BE2C (cell line): Measurements from ENCODE around the gene STAB2.

Source experiments
- DNase-seq: peaks from one replicate; pipeline ENCODE4 v3.0.0-alpha.2; 2020
- H3K27me3 ChIP-seq: fragments of 250-450 bp; sonication (Bioruptor Pico); 2 replicates; pipeline ENCODE4 v1.5.1; 2020; ENCODE audit warnings: mild to moderate bottlenecking
- H3K36me3 ChIP-seq: fragments of 250-450 bp; sonication (Bioruptor Pico); 2 replicates; pipeline ENCODE4 v1.5.1; 2020; ENCODE audit warnings: mild to moderate bottlenecking
- H3K4me1 ChIP-seq: fragments of 250-450 bp; sonication (Bioruptor Pico); 2 replicates; pipeline ENCODE4 v1.5.1; 2020
- H3K4me3 ChIP-seq: 2 replicates; pipeline ENCODE4 v1.5.1; 2011; ENCODE audit warnings: low read depth, low read length
- H3K9me3 ChIP-seq: fragments of 250-450 bp; sonication (Bioruptor Pico); 2 replicates; pipeline ENCODE4 v1.5.1; 2020
- CTCF ChIP-seq: IDR thresholded peaks from 2 replicates; pipeline ENCODE4 v1.5.1; 2012; ENCODE audit warnings: mild to moderate bottlenecking, low read depth, low read length

The STAB2 gene

DNA sequence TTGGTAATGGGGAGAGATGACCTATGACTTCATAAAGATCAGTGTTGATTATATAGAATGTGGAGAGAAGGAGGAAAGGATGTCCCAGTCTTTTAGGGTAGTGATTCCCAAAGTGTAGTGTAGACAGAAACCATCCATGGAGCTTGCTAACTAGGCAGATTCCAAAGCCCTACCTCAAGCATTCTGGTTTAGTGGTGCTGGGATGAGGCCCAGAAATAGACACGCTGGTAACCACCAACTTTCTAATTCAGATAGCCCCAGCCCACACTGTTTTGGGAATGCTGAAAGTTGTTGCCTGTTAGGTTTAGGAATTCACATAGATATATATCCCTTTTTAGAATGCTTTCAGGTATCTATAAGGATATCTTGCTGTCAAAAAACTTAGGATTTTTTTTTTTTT, 69.2 kb downstream of the STAB2 start:
- H3K9me3 ChIP-seq = no peaks in the 10 kb centered on the region
- H3K4me1 ChIP-seq = no peaks in the 10 kb centered on the region
- no peak for DNase-seq
- H3K4me3 ChIP-seq = no peak overlapping the region
- TF ChIP-seq CTCF = no peak
- no peaks in the 10 kb centered on the region for H3K36me3 ChIP-seq
- peaks cover 27% of the 10 kb centered on the region for H3K27me3 ChIP-seq

GRCh38 chr12:103657331-103657730, 70.3 kb downstream of the STAB2 start:
- H3K9me3 ChIP-seq = no peaks in the 10 kb centered on the region
- no peaks in the 10 kb centered on the region for H3K4me1 ChIP-seq
- no peak for DNase-seq
- H3K36me3 ChIP-seq = no peaks in the 10 kb centered on the region
- no peak overlapping the region for H3K4me3 ChIP-seq
- peaks cover 22% of the 10 kb centered on the region for H3K27me3 ChIP-seq
- TF ChIP-seq CTCF = no peak

DNA sequence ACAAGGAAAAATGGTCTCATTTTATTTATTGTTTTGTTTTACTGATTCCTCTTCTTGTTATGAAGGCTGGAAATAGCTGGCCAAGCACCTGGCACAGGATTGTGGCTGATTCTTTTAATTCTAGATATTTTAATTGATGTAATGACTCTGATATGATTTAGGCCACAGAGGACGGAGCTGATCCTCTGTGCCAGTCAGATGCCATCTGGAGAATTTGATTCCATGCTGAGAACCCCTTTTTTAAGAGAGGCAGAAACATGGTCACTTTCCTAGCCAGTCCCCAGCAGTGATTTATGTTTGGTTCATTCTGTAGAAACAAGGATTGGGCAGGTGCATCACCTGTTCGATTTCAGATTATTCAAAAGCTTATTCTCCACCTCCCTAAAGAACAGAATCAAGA, 77.6 kb downstream of the STAB2 start:
- TF ChIP-seq CTCF = no peak

GRCh38 chr12:103665971-103666370, 78.9 kb downstream of the STAB2 start:
- H3K4me3 ChIP-seq = no peak overlapping the region

More for the DNA sequence above, 77.6 kb downstream of the STAB2 start:
- Histone ChIP-seq H3K36me3 (no peaks in the 10 kb centered on the region), H3K9me3 (no peaks in the 10 kb centered on the region), H3K4me1 (no peaks in the 10 kb centered on the region), H3K27me3 (peaks cover 14% of the 10 kb centered on the region; the same call in 1 of the 2 replicates), H3K4me3 (no peak overlapping the region)
- DNase-seq = no peak

DNA sequence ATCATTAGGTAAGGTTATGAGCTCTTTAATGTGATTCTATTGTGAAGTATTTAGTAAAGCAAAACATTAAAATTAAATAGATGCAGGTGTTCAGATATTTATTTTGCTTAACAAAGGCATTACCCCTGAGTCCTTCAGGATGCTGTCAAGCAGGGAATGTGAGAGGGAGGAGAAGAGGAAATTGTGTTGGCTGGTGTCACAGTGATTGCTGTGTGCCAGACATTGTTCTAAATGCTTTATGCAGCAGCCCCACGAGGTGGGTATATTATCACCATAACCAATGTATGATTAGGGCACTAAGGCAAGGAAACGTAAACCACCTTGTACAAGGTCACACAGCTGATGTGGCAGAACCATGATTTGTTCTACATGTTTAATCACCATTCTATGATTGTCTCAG, 80.1 kb downstream of the STAB2 start:
- DNase-seq = no peak
- Histone ChIP-seq H3K4me1 (no peaks in the 10 kb centered on the region), H3K4me3 (no peak overlapping the region), H3K9me3 (no peaks in the 10 kb centered on the region), H3K36me3 (no peaks in the 10 kb centered on the region), H3K27me3 (peaks cover 14% of the 10 kb centered on the region; the same call in 1 of the 2 replicates)
- no peak for TF ChIP-seq CTCF

More at GRCh38 chr12:103665971-103666370, 78.9 kb downstream of the STAB2 start:
- no peak for TF ChIP-seq CTCF
- Histone ChIP-seq H3K27me3 (peaks cover 14% of the 10 kb centered on the region; the same call in 1 of the 2 replicates), H3K4me1 (no peaks in the 10 kb centered on the region), H3K9me3 (no peaks in the 10 kb centered on the region), H3K36me3 (no peaks in the 10 kb centered on the region)
- no peak for DNase-seq

GRCh38 chr12:103668520-103668919, 81.4 kb downstream of the STAB2 start:
- Histone ChIP-seq H3K4me3 (no peak overlapping the region), H3K9me3 (no peaks in the 10 kb centered on the region), H3K36me3 (no peaks in the 10 kb centered on the region), H3K4me1 (no peaks in the 10 kb centered on the region), H3K27me3 (peaks cover 9% of the 10 kb centered on the region; the same call in 1 of the 2 replicates)
- no peak for TF ChIP-seq CTCF
- no peak for DNase-seq
